ENCODE measurements around the gene LHPP.

GRCh38 chr10:124517461-124517860 lies 55.8 kb downstream of the LHPP start:
- TF ChIP-seq POLR2A (IDR thresholded peaks at IDR 0.05; ENCODE audit: low read depth, low read length) (no peak), TAF1 (IDR thresholded peaks at IDR 0.05; ENCODE audit: borderline replicate concordance, low read depth, low read length) (no peak), POLR2AphosphoS5 (IDR thresholded peaks at IDR 0.05; ENCODE audit: low read depth, low read length) (no peak)

All from GM12892 (cell line).